ENCODE results near the gene FAM228A. TPM values are rescaled to one million over a fixed set of nuclear protein-coding genes. Genes with fewer than 3 reads are reported as not detected.

The FAM228A gene
- total RNA-seq, 3 donors from 2014 or later, result 0.66 to 2.6 (median 0.88) TPM

DNA sequence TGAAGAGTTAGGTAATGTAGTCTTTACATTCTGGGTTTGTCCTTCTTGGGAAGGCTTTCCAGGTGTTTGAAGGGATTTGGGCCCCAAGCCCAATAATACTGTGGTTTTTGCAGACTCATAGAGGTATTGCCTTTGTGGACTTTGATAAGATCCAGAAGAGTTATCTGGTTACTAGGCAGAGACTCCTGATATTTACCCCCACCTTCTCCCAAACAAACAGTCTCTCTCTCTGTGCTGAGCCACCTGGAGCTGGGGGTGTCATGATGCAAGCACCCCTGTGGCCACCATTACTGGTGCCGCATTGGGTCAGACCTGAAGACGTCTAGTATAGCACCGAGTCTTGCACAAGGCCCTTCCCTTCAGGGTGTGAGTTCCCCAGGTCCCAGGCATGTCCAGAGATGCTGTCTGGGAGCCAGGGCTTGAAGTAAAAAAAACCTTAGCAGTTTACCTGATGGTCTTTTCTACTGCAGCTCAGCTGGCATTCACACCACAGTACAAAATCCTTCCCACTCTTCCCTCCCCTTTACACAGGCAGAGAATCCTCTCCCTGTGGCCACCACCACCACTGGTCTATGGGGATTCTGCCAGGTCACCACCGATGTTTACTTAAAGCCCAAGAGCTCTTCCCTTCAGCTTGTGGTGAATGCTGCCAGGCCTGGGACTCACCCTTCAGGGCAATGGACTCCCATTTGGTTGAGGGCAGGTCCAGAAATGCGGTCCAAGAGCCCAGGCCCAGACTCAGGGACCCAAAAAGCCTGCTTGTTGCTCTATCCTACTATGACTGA, 22.2 kb upstream of the FAM228A start:
- intact Hi-C loops (cut with DNase I; ENCODE audit: low total_unique reads), result no loop called here

DNA sequence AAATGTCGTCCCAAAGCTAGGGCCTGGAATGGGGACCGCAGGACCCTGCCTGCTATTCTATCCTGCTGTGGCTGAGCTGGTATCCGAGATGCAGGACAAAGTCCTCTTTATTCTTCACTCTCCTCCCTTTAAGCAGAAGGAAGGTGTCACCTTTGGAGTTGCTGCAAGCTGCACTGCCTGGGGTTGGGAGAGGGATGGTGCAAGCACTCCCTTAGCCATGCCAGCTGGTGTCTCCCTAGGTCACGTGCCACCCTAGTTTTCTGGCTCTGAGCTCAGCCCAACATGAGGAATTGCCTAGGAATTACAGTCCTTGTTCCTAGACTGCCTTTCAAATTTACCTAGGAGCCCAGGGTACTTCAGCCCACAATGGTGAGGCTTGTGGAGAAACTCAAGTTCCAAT, 21.4 kb upstream of the FAM228A start:
- H3K4me3 ChIP-seq, result no peak overlapping the region
- H3K27me3 ChIP-seq, result no peaks in the 10 kb centered on the region
- DNase-seq (ENCODE audit: low spot score in 2 of 2), result no peak
- intact Hi-C loops (cut with DNase I; ENCODE audit: low total_unique reads), result no loop called here
- H3K4me1 ChIP-seq, result no peaks in the 10 kb centered on the region
- TF ChIP-seq, protein P1, sequence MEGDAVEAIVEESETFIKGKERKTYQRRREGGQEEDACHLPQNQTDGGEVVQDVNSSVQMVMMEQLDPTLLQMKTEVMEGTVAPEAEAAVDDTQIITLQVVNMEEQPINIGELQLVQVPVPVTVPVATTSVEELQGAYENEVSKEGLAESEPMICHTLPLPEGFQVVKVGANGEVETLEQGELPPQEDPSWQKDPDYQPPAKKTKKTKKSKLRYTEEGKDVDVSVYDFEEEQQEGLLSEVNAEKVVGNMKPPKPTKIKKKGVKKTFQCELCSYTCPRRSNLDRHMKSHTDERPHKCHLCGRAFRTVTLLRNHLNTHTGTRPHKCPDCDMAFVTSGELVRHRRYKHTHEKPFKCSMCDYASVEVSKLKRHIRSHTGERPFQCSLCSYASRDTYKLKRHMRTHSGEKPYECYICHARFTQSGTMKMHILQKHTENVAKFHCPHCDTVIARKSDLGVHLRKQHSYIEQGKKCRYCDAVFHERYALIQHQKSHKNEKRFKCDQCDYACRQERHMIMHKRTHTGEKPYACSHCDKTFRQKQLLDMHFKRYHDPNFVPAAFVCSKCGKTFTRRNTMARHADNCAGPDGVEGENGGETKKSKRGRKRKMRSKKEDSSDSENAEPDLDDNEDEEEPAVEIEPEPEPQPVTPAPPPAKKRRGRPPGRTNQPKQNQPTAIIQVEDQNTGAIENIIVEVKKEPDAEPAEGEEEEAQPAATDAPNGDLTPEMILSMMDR (IDR thresholded peaks at IDR 0.05), result no peak
- H3K27ac ChIP-seq, result no peak overlapping the region
- peaks cover 5% of the 10 kb centered on the region for H3K36me3 ChIP-seq
- peaks cover 0 to 6% of the 10 kb centered on the region in 2 donors for H3K9me3 ChIP-seq

More for the DNA sequence above, 22.2 kb upstream of the FAM228A start:
- DNase-seq (ENCODE audit: low spot score in 2 of 2), result no peak
- peaks cover 5% of the 10 kb centered on the region for H3K36me3 ChIP-seq
- no peak overlapping the region for H3K27ac ChIP-seq
- no peaks in the 10 kb centered on the region for H3K27me3 ChIP-seq
- TF ChIP-seq, protein P1 (IDR thresholded peaks at IDR 0.05), result no peak
- TF ChIP-seq POLR2AphosphoS5 (IDR thresholded peaks at IDR 0.05), result no peak
- peaks cover 5 to 15% of the 10 kb centered on the region in 2 donors for H3K9me3 ChIP-seq
- H3K4me3 ChIP-seq, result no peak overlapping the region
- H3K4me1 ChIP-seq, result no peaks in the 10 kb centered on the region

DNA sequence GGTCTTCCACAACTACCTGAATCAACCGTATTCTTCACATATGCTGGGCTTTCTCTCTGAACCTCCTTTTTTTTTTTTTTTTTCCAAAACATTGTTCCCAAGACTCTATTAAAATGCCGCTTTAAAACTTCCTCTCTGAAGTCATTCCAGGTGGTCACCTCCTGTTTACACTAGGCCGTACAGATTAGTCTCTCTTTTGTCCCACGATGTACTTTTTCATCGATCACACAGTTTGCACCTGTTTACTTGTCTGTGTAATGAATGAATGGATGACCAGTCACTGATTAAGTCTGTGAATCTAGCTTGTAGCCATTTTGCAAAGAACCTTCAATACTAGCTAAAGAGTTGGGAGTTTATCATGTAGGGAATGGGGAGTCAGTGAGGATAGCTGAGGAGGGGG, 16.7 kb upstream of the FAM228A start:
- no peaks in the 10 kb centered on the region for H3K9me3 ChIP-seq
- H3K4me3 ChIP-seq, result no peak overlapping the region
- H3K27ac ChIP-seq, result no peak overlapping the region
- TF ChIP-seq, protein P1 (IDR thresholded peaks at IDR 0.05), result no peak
- no peak for TF ChIP-seq POLR2A (IDR thresholded peaks at IDR 0.05)
- TF ChIP-seq POLR2AphosphoS5 (IDR thresholded peaks at IDR 0.05), result no peak
- no peaks in the 10 kb centered on the region for H3K36me3 ChIP-seq
- no peak for DNase-seq (ENCODE audit: low spot score in 2 of 2)
- no peaks in the 10 kb centered on the region for H3K27me3 ChIP-seq
- intact Hi-C loops (cut with DNase I; ENCODE audit: low total_unique reads), result no loop called here
- H3K4me1 ChIP-seq, result no peaks in the 10 kb centered on the region

DNA sequence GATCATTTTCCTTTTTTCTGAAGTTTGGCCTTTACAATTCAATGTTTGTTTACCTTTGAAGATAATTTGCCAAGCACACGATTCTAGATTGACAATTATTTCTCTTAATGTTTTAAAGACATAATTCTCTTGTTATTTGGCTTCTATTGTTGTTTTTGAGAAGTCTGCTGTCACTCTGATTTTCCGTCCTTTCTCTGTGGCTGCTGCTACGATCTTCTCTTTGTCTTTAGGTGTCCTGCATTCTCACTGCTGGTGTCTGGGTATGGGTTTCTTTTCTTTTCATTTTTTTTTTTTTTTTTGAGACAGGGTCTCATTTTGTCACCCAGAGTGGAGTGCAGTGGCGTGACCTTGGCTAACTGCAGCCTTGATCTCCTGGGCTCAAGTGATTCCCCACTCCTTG, 15.1 kb upstream of the FAM228A start:
- Histone ChIP-seq H3K9me3 (no peaks in the 10 kb centered on the region), H3K36me3 (no peaks in the 10 kb centered on the region), H3K27me3 (no peaks in the 10 kb centered on the region), H3K4me1 (no peaks in the 10 kb centered on the region), H3K4me3 (no peak overlapping the region), H3K27ac (no peak overlapping the region)
- intact Hi-C loops (cut with DNase I; ENCODE audit: low total_unique reads), result no loop called here
- DNase-seq (ENCODE audit: low spot score in 2 of 2), result no peak
- TF ChIP-seq POLR2A (IDR thresholded peaks at IDR 0.05), result no peak

DNA sequence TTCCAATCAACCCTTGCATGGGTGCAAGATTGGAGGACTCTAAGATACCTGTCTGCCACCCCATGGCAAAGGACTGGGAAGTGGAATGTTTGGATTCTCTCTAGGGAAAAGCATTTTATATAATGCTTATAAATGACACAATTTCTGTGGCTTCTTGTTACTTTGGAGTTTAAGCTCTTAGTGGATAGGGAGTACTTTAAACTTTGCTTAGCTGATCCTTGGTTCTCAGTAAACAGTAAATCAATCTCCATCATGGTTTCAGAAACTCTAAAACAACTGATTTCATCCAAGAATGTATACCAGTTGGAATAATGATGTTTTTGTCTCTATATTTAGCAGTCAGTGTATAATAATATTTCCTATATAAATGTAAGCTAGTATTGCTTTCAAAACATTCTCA, 14.1 kb upstream of the FAM228A start:
- TF ChIP-seq, protein P1 (IDR thresholded peaks at IDR 0.05), result no peak
- TF ChIP-seq POLR2A (IDR thresholded peaks at IDR 0.05) (no peak), POLR2AphosphoS5 (IDR thresholded peaks at IDR 0.05) (no peak)
- Histone ChIP-seq H3K36me3 (no peaks in the 10 kb centered on the region), H3K27me3 (no peaks in the 10 kb centered on the region), H3K9me3 (no peaks in the 10 kb centered on the region), H3K4me1 (no peaks in the 10 kb centered on the region), H3K27ac (no peak overlapping the region), H3K4me3 (no peak overlapping the region)
- no peak for DNase-seq (ENCODE audit: low spot score in 2 of 2)
- intact Hi-C loops (cut with DNase I; ENCODE audit: low total_unique reads), result no loop called here
